ENCODE results near the gene TTYH3.
A peak's percentile ranks its signal among the peaks of the same experiment; 100 is the strongest.

Gene TTYH3

GRCh38 chr7:2628130-2628482, 3.7 kb upstream of the TTYH3 start:
- no peak overlapping the region for H3K27ac ChIP-seq (replicated peaks; ENCODE audit: low read length)
- H2AK5ac ChIP-seq (ENCODE audit: low read depth, low read length) = peak overlapping the region; percentile 95
- H3K14ac ChIP-seq (ENCODE audit: low read length) = peak overlapping the region; percentile 38
- peak overlapping the region; percentile 15 for H3K18ac ChIP-seq (ENCODE audit: low read length)
- H3K79me1 ChIP-seq (ENCODE audit: low read depth, low read length) = peaks cover 12% of the 10 kb centered on the region
- H2BK5ac ChIP-seq (ENCODE audit: low read length) = no peak overlapping the region
- H3K9ac ChIP-seq (ENCODE audit: low read depth, low read length, poor library complexity) = no peak overlapping the region
- H3K23ac ChIP-seq (ENCODE audit: low read depth, low read length, poor library complexity) = no peak overlapping the region
- peaks cover 0 to 4% of the 10 kb centered on the region in 2 donors for H3K9me3 ChIP-seq (replicated peaks in 1 of 2; ENCODE audit: control insufficient read depth in 2 of 2, insufficient read depth in 1 of 2, low read depth in 1 of 2, low read length in 2 of 2)
- H3K4ac ChIP-seq (ENCODE audit: low read length) = no peak overlapping the region
- H3K4me1 ChIP-seq (ENCODE audit: control insufficient read depth in 2 of 2, insufficient read depth in 1 of 2, low read depth in 1 of 2, low read length in 2 of 2) = peaks cover 3 to 18% of the 10 kb centered on the region in 2 donors
- H4K8ac ChIP-seq (ENCODE audit: low read depth, low read length) = no peak overlapping the region
- no peak overlapping the region for H3K4me3 ChIP-seq (ENCODE audit: low read length in 2 of 2)
- WGBS, 2 donors (ENCODE audit: extremely low coverage in 2 of 2, insufficient read length in 2 of 2, insufficient replicate concordance in 1 of 2) = no CpG with 5 or more reads among the region's 12 CpGs
- no peak for DNase-seq (ENCODE audit: low spot score)
- H3K4me2 ChIP-seq (ENCODE audit: insufficient read depth, low read length, poor library complexity, severe bottlenecking) = no peak overlapping the region
- H2BK12ac ChIP-seq (ENCODE audit: low read length) = no peak overlapping the region
- peaks cover 0 to 3% (median 0%) of the 10 kb centered on the region in 3 experiments for H3K27me3 ChIP-seq (ENCODE audit: control insufficient read depth in 3 of 3, insufficient read depth in 3 of 3, low read depth in 1 of 3, low read length in 3 of 3)
- no peak overlapping the region for H2BK15ac ChIP-seq (ENCODE audit: low read length)
- H4K91ac ChIP-seq (ENCODE audit: low read depth, low read length, poor library complexity) = no peak overlapping the region
- no peak overlapping the region for H2BK120ac ChIP-seq (ENCODE audit: low read depth, low read length)
- peak overlapping the region; percentile 10 for H2AFZ ChIP-seq (ENCODE audit: low read length)
- H3K36me3 ChIP-seq (replicated peaks in 1 of 2; ENCODE audit: control insufficient read depth in 2 of 2, insufficient read depth in 2 of 2, low read length in 2 of 2) = no peaks in the 10 kb centered on the region

DNA sequence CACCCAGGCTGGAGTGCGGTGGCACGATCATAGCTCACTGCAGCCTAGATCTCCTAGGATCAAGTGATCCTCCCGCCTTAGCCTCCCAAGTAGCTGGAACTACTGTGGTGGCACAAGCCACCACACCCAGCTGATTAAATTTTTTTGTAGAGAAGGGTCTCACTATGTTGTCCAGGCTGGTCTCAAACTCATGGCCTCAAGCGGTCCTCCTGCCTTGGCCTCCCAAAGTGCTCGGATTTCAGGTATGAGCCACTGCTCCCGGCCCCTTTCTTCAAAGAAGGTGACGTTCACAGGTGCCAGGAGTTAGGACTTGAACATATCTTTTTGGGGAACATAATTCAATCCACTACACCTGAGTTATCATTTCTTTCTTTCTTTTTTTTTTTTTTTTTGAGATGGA, 2.9 kb upstream of the TTYH3 start:
- Histone ChIP-seq H2BK5ac (ENCODE audit: low read length) (no peak overlapping the region), H4K8ac (ENCODE audit: low read depth, low read length) (no peak overlapping the region), H3K4ac (ENCODE audit: low read length) (no peak overlapping the region), H2BK120ac (ENCODE audit: low read depth, low read length) (no peak overlapping the region), H3K27ac (replicated peaks; ENCODE audit: low read length) (no peak overlapping the region), H3K79me1 (ENCODE audit: low read depth, low read length) (peaks cover 9% of the 10 kb centered on the region), H3K27me3 (ENCODE audit: control insufficient read depth in 3 of 3, insufficient read depth in 3 of 3, low read depth in 1 of 3, low read length in 3 of 3) (peaks cover 0 to 3% (median 0%) of the 10 kb centered on the region in 3 experiments), H2AFZ (ENCODE audit: low read length) (no peak overlapping the region), H3K4me3 (ENCODE audit: low read length in 2 of 2) (no peak overlapping the region), H3K9me3 (replicated peaks in 1 of 2; ENCODE audit: control insufficient read depth in 2 of 2, insufficient read depth in 1 of 2, low read depth in 1 of 2, low read length in 2 of 2) (peaks cover 0 to 4% of the 10 kb centered on the region in 2 donors), H3K9ac (ENCODE audit: low read depth, low read length, poor library complexity) (no peak overlapping the region), H4K91ac (ENCODE audit: low read depth, low read length, poor library complexity) (no peak overlapping the region), H3K4me2 (ENCODE audit: insufficient read depth, low read length, poor library complexity, severe bottlenecking) (no peak overlapping the region), H3K36me3 (replicated peaks in 1 of 2; ENCODE audit: control insufficient read depth in 2 of 2, insufficient read depth in 2 of 2, low read length in 2 of 2) (no peaks in the 10 kb centered on the region), H2AK5ac (ENCODE audit: low read depth, low read length) (no peak overlapping the region), H3K18ac (ENCODE audit: low read length) (no peak overlapping the region), H3K14ac (ENCODE audit: low read length) (no peak overlapping the region), H2BK12ac (ENCODE audit: low read length) (no peak overlapping the region), H2BK15ac (ENCODE audit: low read length) (no peak overlapping the region), H3K4me1 (ENCODE audit: control insufficient read depth in 2 of 2, insufficient read depth in 1 of 2, low read depth in 1 of 2, low read length in 2 of 2) (peaks cover 8 to 22% of the 10 kb centered on the region in 2 donors), H3K23ac (ENCODE audit: low read depth, low read length, poor library complexity) (no peak overlapping the region)
- DNase-seq (ENCODE audit: low spot score) = no peak
- WGBS, 2 donors (ENCODE audit: extremely low coverage in 2 of 2, insufficient read length in 2 of 2, insufficient replicate concordance in 1 of 2) = no CpG with 5 or more reads among the region's 7 CpGs

- peak overlapping the region; percentile 50 for H3K9ac ChIP-seq (ENCODE audit: low read depth, low read length, poor library complexity)
- no CpG with 5 or more reads among the region's 21 CpGs for WGBS, 2 donors (ENCODE audit: extremely low coverage in 2 of 2, insufficient read length in 2 of 2, insufficient replicate concordance in 1 of 2)
- no peak overlapping the region for H3K14ac ChIP-seq (ENCODE audit: low read length)
- H3K4ac ChIP-seq (ENCODE audit: low read length) = peak overlapping the region; percentile 3
- peak overlapping the region; percentile 28 for H3K27ac ChIP-seq (replicated peaks; ENCODE audit: low read length)
- H4K91ac ChIP-seq (ENCODE audit: low read depth, low read length, poor library complexity) = peak overlapping the region; percentile 53
- peaks cover 14% of the 10 kb centered on the region for H3K79me1 ChIP-seq (ENCODE audit: low read depth, low read length)
- H3K23ac ChIP-seq (ENCODE audit: low read depth, low read length, poor library complexity) = peak overlapping the region; percentile 5
- H3K4me1 ChIP-seq (ENCODE audit: control insufficient read depth in 2 of 2, insufficient read depth in 1 of 2, low read depth in 1 of 2, low read length in 2 of 2) = peaks cover 15 to 29% of the 10 kb centered on the region in 2 donors
- no peak overlapping the region for H2AFZ ChIP-seq (ENCODE audit: low read length)
- H2AK5ac ChIP-seq (ENCODE audit: low read depth, low read length) = peak overlapping the region; percentile 88
- no peak for DNase-seq (ENCODE audit: low spot score)
- peak overlapping the region; percentile 71 for H2BK5ac ChIP-seq (ENCODE audit: low read length)
- peak overlapping the region; percentile 86 for H2BK15ac ChIP-seq (ENCODE audit: low read length)
- no peak overlapping the region for H4K8ac ChIP-seq (ENCODE audit: low read depth, low read length)
- H3K9me3 ChIP-seq (replicated peaks in 1 of 2; ENCODE audit: control insufficient read depth in 2 of 2, insufficient read depth in 1 of 2, low read depth in 1 of 2, low read length in 2 of 2) = peaks cover 0 to 4% of the 10 kb centered on the region in 2 donors
- H2BK12ac ChIP-seq (ENCODE audit: low read length) = peak overlapping the region; percentile 77
- H3K4me2 ChIP-seq (ENCODE audit: insufficient read depth, low read length, poor library complexity, severe bottlenecking) = no peak overlapping the region
- no peak overlapping the region for H2BK120ac ChIP-seq (ENCODE audit: low read depth, low read length)
- peaks cover 2 to 8% of the 10 kb centered on the region in 2 donors for H3K36me3 ChIP-seq (replicated peaks in 1 of 2; ENCODE audit: control insufficient read depth in 2 of 2, insufficient read depth in 2 of 2, low read length in 2 of 2)
- peaks cover 0 to 3% (median 0%) of the 10 kb centered on the region in 3 experiments for H3K27me3 ChIP-seq (ENCODE audit: control insufficient read depth in 3 of 3, insufficient read depth in 3 of 3, low read depth in 1 of 3, low read length in 3 of 3)
- H3K4me3 ChIP-seq (ENCODE audit: low read length in 2 of 2) = peak overlapping the region in 1 of 2 donors; percentile 31
- peak overlapping the region; percentile 93 for H3K18ac ChIP-seq (ENCODE audit: low read length)
Measured at GRCh38 chr7:2629746-2630681, 1.8 kb upstream of the TTYH3 start.

Data from neuronal stem cell (in vitro differentiated cells).